ENCODE results near the gene TTC39C. TPM values are rescaled to one million over a fixed set of nuclear protein-coding genes. Genes with fewer than 3 reads are reported as not detected.

The TTC39C gene
- total and polyA plus RNA-seq, 2 donors (not counting 1 experiment from before 2014, with no cell fraction given): 15.8 to 32.0 TPM

GRCh38 chr18:23990474-23991410, 23.8 kb upstream of the TTC39C start:
- TF ChIP-seq EZH2 (IDR thresholded peaks at IDR 0.05; ENCODE audit: low read length, missing control alignments) (no peak), CTCF (conservative IDR thresholded peaks at IDR 0.05 in 1 of 2, IDR thresholded peaks at IDR 0.05 in 1 of 2; ENCODE audit: low read depth in 1 of 2, low read length in 2 of 2) (no peak)

GRCh38 chr18:23992089-23992940, 22.2 kb upstream of the TTC39C start:
- no peaks in the 10 kb centered on the region for H3K79me2 ChIP-seq (ENCODE audit: control insufficient read depth, insufficient read depth, low read length)
- H3K27me3 ChIP-seq (ENCODE audit: control insufficient read depth, insufficient read depth, low read length): no peaks in the 10 kb centered on the region
- H3K4me2 ChIP-seq (ENCODE audit: extremely low read depth, insufficient read depth, low read length): no peak overlapping the region
- no peaks in the 10 kb centered on the region for H3K9me3 ChIP-seq (ENCODE audit: control insufficient read depth, insufficient read depth, low read depth, low read length)
- H3K27ac ChIP-seq (ENCODE audit: insufficient read depth, low read length): no peak overlapping the region
- H4K20me1 ChIP-seq (ENCODE audit: control insufficient read depth, extremely low read depth, insufficient read depth, low read length): no peaks in the 10 kb centered on the region
- H3K36me3 ChIP-seq (ENCODE audit: control insufficient read depth, insufficient read depth, low read length): no peaks in the 10 kb centered on the region
- H2AFZ ChIP-seq (ENCODE audit: low read length): no peak overlapping the region
- no peak for TF ChIP-seq EZH2 (IDR thresholded peaks at IDR 0.05; ENCODE audit: low read length, missing control alignments)
- no peak for TF ChIP-seq CTCF (conservative IDR thresholded peaks at IDR 0.05 in 1 of 2, IDR thresholded peaks at IDR 0.05 in 1 of 2; ENCODE audit: low read depth in 1 of 2, low read length in 2 of 2)
- H3K9ac ChIP-seq (ENCODE audit: insufficient read depth, low read length): no peak overlapping the region
- H3K4me1 ChIP-seq (ENCODE audit: control insufficient read depth, extremely low read depth, insufficient read depth, low read length): no peaks in the 10 kb centered on the region
- no peak overlapping the region for H3K4me3 ChIP-seq (replicated peaks in 1 of 4; ENCODE audit: control extremely low read depth in 1 of 4, insufficient read depth in 1 of 4, low read depth in 3 of 4, low read length in 4 of 4)
- DNase-seq (ENCODE audit: low read depth in 2 of 2): peak; percentile 39 to 82

More at GRCh38 chr18:23990474-23991410, 23.8 kb upstream of the TTC39C start:
- H4K20me1 ChIP-seq (ENCODE audit: control insufficient read depth, extremely low read depth, insufficient read depth, low read length): no peaks in the 10 kb centered on the region
- no peak overlapping the region for H2AFZ ChIP-seq (ENCODE audit: low read length)
- H3K9ac ChIP-seq (ENCODE audit: insufficient read depth, low read length): no peak overlapping the region
- H3K36me3 ChIP-seq (ENCODE audit: control insufficient read depth, insufficient read depth, low read length): no peaks in the 10 kb centered on the region
- no peaks in the 10 kb centered on the region for H3K4me1 ChIP-seq (ENCODE audit: control insufficient read depth, extremely low read depth, insufficient read depth, low read length)
- H3K27me3 ChIP-seq (ENCODE audit: control insufficient read depth, insufficient read depth, low read length): no peaks in the 10 kb centered on the region
- no peak overlapping the region for H3K27ac ChIP-seq (ENCODE audit: insufficient read depth, low read length)
- no peak overlapping the region for H3K4me3 ChIP-seq (replicated peaks in 1 of 4; ENCODE audit: control extremely low read depth in 1 of 4, insufficient read depth in 1 of 4, low read depth in 3 of 4, low read length in 4 of 4)
- H3K4me2 ChIP-seq (ENCODE audit: extremely low read depth, insufficient read depth, low read length): no peak overlapping the region
- DNase-seq (ENCODE audit: low read depth in 2 of 2): peak; percentile 8 to 61
- no peaks in the 10 kb centered on the region for H3K79me2 ChIP-seq (ENCODE audit: control insufficient read depth, insufficient read depth, low read length)
- no peaks in the 10 kb centered on the region for H3K9me3 ChIP-seq (ENCODE audit: control insufficient read depth, insufficient read depth, low read depth, low read length)

- no peaks in the 10 kb centered on the region for H3K4me1 ChIP-seq (ENCODE audit: control insufficient read depth, extremely low read depth, insufficient read depth, low read length)
- H3K27ac ChIP-seq (ENCODE audit: insufficient read depth, low read length): no peak overlapping the region
- H2AFZ ChIP-seq (ENCODE audit: low read length): no peak overlapping the region
- H3K4me3 ChIP-seq (replicated peaks in 1 of 4; ENCODE audit: control extremely low read depth in 1 of 4, insufficient read depth in 1 of 4, low read depth in 3 of 4, low read length in 4 of 4): no peak overlapping the region
- no peaks in the 10 kb centered on the region for H3K36me3 ChIP-seq (ENCODE audit: control insufficient read depth, insufficient read depth, low read length)
- H3K27me3 ChIP-seq (ENCODE audit: control insufficient read depth, insufficient read depth, low read length): no peaks in the 10 kb centered on the region
- H3K79me2 ChIP-seq (ENCODE audit: control insufficient read depth, insufficient read depth, low read length): no peaks in the 10 kb centered on the region
- TF ChIP-seq EZH2 (IDR thresholded peaks at IDR 0.05; ENCODE audit: low read length, missing control alignments) (no peak), CTCF (conservative IDR thresholded peaks at IDR 0.05 in 1 of 2, IDR thresholded peaks at IDR 0.05 in 1 of 2; ENCODE audit: low read depth in 1 of 2, low read length in 2 of 2) (no peak)
- no peaks in the 10 kb centered on the region for H4K20me1 ChIP-seq (ENCODE audit: control insufficient read depth, extremely low read depth, insufficient read depth, low read length)
- H3K9me3 ChIP-seq (ENCODE audit: control insufficient read depth, insufficient read depth, low read depth, low read length): no peaks in the 10 kb centered on the region
- H3K9ac ChIP-seq (ENCODE audit: insufficient read depth, low read length): no peak overlapping the region
- no peak overlapping the region for H3K4me2 ChIP-seq (ENCODE audit: extremely low read depth, insufficient read depth, low read length)
- no peak for DNase-seq (ENCODE audit: low read depth in 2 of 2)
These were observed 21.6 kb upstream of the TTC39C start for GRCh38 chr18:23992941-23993280.
